ENCODE data around the gene TUBB.

- TF ChIP-seq, protein P1, sequence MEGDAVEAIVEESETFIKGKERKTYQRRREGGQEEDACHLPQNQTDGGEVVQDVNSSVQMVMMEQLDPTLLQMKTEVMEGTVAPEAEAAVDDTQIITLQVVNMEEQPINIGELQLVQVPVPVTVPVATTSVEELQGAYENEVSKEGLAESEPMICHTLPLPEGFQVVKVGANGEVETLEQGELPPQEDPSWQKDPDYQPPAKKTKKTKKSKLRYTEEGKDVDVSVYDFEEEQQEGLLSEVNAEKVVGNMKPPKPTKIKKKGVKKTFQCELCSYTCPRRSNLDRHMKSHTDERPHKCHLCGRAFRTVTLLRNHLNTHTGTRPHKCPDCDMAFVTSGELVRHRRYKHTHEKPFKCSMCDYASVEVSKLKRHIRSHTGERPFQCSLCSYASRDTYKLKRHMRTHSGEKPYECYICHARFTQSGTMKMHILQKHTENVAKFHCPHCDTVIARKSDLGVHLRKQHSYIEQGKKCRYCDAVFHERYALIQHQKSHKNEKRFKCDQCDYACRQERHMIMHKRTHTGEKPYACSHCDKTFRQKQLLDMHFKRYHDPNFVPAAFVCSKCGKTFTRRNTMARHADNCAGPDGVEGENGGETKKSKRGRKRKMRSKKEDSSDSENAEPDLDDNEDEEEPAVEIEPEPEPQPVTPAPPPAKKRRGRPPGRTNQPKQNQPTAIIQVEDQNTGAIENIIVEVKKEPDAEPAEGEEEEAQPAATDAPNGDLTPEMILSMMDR (IDR thresholded peaks at IDR 0.05; ENCODE audit: low read length) = peak; percentile 82
- no peak for TF ChIP-seq EZH2 (optimal IDR thresholded peaks at IDR 0.05; ENCODE audit: low read depth, low read length)
Observed at GRCh38 chr6:30730601-30731435, 10.7 kb downstream of the TUBB start.
